ENCODE data around the gene SCG5. TPM values are rescaled to one million over a fixed set of nuclear protein-coding genes. Genes with fewer than 3 reads are reported as not detected.

Gene SCG5
- total RNA-seq, 1 donor from 2014 or later, result 4.4 TPM

DNA sequence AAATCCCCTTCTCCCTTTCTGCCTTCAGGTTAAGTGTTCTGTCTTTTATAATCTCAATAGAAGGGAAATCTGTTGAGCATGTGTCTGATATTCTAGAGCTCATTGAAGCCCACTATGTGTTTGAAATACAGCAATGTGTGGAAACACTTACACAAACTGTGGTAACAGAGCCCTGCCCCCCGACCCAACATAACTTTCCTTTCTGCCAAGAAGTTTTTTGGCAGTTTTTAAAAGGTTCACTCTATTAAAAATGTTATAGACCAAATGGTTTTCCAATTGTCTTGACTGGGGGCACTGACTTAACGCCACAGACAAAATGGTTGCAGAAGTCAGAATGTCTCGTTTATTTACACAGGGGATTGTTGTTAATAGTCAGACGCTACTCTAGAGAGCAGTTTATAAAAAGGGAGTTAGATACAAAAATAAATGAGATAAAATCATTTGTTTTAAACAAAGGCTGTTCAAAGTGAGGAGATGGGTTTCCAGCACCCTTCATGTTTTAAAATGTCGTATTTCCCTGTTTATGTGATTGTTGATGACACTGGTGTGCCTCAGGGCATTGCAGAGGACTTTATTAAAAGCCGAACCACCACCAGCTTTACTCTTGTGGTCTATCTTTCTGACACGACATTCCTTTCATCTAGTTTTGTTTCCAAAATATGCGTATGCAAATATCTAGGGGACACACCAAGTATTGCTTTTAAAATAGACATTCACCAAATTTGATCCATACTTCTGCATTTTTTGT, 49.6 kb downstream of the SCG5 start:
- no peak for DNase-seq (ENCODE audit: extremely low read depth, low read depth, low spot score)

DNA sequence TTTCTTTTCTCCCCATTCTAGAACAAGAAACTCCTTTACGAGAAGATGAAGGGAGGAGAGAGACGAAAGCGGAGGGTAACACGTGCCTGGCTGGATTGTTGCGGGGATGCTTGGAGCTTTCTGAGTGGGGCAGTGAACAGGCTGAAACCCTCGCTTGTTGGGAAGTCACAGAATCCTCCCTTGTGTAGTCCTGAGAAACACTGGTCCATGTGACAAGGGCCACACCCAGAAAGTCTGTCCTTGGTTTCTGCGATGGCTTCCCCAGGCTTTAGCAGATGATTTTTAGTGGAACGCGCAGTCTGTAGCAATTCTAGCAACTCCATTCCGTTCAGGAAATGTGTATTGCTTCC, 50.2 kb downstream of the SCG5 start:
- DNase-seq (ENCODE audit: extremely low read depth, low read depth, low spot score), result no peak

DNA sequence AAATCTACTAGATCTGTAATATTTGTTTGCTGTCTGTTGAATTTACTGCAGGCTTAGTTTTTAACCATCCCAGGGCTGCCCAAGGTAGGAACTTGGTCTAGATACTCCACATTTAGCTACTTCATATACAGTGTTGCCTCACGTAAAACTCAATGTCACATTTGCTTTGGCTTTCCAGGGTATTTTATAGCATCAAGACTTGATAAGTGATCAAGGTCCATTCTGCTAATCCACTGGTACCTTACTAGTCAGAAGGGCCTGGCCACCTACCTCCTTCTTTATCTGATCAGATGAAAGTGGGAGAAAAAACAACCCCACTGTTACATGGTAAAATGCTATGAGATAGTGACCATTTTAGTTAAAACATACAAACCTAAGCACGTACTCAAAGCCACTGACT, 50.8 kb downstream of the SCG5 start:
- no peak for DNase-seq (ENCODE audit: extremely low read depth, low read depth, low spot score)

DNA sequence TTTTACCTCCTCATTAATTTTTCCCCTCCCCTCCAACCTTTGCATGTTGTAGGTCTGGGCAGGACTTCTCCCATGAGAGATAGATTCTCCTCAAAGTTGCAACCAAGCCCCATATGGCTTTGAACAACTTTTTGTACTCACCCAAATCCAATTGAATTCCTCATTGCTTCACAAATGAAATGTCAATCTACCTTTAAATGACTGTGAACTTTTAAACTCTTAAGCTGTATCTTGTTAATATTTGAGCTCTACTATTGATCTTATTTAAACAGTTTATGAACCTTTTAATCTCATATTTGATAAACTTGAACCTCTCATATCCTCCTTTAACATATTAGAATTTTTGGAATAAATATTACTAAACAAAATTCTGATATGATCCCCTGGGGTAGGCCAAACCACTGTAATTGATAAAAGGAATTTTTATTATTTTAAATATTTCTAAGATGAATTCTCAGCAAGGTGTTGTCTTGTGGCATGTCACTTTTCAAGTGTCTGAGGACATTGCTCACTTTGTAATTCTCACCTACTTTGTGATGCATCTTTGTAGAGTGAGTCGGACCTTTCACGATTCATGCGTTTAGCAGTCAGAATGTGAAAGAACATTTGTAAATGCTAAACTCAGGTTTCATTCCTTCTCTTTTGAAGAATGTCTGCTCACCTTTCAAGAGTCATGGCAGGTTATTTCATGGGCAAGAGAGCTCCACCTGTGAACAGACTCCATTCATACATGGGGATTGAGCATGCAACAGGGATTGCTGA, 52.9 kb downstream of the SCG5 start:
- DNase-seq (ENCODE audit: extremely low read depth, low read depth, low spot score), result no peak

DNA sequence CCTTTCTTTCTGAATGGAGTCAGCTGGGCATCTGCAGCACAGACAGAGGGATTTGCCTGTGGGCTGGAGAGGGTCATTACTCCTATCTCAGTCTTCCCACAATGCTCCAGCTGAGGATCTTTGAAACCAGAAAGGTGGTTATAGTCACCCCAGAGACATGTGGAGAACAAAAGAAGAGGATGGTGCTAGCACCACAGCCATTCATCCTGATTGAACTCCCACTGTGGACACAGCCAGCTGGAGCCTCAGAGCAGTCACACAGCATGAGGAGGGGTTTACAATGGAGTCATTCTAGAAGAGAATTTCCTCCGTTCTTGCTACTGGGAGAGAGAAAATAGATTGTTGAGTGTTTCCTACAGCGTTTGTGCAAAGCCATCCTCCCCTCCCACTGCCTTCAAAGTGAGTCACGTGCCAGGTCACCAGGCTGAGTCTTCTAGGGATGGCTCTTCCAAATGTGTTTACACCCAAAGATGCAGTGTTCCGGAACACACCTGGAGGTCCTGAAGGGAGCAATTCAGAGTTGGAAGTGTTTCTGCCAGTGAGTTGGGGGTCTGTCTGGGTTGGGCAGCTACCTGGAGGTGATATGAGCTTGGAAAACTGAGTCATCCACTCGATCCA, 57.4 kb downstream of the SCG5 start:
- DNase-seq (ENCODE audit: extremely low read depth, low read depth, low spot score), result no peak

DNA sequence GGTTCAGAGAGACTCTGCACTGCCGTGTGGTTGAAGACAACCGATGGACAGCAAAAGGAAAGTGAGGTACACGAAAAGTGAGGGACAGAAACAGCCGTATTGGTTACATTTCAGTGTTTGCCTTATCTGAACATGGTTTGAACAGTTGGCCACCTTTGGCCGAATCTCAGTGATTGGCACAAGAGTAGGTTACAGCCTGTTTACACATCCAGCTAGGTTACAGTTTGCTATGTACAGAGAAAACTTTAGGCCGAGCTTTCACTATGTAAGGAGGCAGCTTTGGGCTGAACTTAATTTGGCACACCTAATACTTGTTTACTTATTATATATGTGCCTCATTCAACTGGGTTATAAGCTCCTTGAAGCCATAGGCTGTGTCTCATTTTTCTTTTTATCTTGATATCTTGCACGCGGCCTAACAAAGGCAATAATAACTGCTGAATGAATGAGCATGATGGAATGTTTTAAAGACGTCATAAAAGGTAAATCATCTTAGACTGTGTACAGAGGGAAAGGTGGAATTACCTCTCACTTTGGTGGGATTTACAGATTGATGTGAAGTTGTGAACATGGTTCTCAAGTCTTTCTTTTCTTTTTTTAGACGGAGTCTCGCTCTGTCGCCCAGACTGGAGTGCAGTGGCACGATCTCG, 59.1 kb downstream of the SCG5 start:
- DNase-seq (ENCODE audit: extremely low read depth, low read depth, low spot score), result no peak

DNA sequence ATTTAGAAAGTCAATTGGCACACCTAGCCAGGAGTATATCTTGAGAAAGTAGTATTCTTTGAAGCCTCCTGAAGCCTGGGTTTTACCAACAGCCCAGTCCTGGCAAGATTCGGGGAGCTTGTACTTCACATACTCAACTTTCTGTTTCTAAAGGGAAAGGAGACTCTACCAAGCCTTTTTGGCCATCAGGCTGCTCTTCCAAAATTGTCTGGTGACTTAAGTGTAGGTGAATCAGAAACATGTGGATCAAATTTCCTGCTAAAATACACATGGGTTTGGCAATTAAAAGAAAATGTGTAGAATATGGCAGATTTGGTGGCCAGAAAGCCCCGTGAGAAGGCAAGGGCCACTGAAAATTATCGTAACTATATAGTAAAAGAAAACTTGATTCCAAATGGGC, 60.4 kb downstream of the SCG5 start:
- DNase-seq (ENCODE audit: extremely low read depth, low read depth, low spot score), result no peak

DNA sequence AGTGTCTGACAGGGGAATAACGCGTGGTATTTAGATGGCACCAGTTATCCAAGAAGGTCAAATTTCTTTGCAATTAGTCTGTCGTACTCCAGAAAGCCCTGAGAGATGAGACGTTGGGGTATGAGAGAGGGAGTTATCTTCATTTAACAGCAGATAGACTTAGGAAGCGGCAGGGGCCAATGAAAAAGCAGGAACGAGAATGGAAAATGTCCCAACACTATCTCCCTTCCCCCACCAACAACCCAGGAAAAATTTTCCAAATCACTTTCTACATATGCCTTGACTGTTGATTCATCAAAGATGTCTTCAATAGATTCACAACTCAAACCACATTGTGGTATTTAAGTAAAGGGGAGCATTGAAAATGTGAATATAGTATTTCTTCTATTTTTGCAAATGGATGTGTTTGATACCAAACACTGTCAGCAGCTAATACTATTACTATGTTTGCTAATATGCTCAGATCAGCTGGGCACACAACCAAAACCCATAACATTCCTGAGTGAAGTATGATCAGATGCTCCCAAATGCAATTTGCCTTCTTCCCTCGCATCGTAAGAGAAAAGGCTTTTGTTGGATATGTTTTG, 63.0 kb downstream of the SCG5 start:
- no peak for DNase-seq (ENCODE audit: extremely low read depth, low read depth, low spot score)

DNA sequence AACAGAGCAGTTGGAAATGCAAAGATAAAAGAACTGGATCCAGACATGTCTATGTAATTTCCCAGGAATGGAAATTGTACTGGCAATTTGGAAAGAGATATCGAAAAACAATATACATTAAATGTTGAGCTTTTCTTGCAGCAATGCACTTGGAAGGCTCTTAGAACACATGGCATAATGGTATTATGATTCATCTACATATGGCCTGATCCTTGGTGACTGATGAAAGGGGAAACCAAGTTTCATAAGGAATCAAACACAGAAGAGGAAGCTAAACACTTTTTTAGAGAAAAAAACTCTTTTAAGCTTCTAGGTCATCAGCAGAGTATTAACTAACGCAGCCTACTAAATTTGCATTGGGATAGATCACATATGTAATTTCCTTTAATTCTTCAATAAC, 63.9 kb downstream of the SCG5 start:
- DNase-seq (ENCODE audit: extremely low read depth, low read depth, low spot score), result no peak

DNA sequence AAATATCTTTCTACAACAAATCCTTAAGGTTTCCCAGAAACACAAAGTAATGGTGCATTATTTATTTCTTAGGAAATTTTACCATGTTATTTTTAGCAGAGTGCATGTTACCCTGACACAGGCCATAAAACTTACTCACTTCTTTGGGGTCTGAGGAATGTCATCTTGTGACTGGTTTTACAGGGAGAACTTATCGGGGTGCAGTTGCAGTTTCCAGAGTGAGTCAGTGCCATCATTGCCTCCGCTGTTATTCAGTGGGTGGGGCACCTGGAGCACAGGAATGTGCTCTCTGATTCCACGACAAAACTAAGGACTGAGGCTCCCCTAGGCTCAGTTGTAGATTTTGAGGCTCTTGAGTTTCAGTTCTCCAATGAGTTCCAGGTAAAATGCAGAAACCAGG, 65.2 kb downstream of the SCG5 start:
- no peak for DNase-seq (ENCODE audit: extremely low read depth, low read depth, low spot score)

DNA sequence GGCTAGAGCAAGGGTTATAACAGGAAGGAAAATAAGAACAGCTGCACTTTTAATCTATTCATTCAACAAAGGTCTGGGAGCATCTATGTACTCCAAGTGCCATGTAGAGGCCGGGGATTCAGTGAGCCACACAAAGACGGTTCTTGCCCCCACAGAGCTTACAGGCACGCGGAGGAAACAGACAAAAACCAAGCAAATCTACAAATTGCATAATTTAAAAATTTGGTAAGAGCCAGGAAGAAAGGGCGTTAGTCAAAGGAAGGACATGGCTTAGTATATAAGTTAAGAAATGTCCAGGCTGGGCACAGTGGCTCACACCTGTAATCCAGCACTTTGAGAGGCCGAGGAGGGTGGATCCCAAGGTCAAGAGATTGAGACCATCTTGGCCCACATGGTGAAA, 65.9 kb downstream of the SCG5 start:
- DNase-seq (ENCODE audit: extremely low read depth, low read depth, low spot score), result no peak

DNA sequence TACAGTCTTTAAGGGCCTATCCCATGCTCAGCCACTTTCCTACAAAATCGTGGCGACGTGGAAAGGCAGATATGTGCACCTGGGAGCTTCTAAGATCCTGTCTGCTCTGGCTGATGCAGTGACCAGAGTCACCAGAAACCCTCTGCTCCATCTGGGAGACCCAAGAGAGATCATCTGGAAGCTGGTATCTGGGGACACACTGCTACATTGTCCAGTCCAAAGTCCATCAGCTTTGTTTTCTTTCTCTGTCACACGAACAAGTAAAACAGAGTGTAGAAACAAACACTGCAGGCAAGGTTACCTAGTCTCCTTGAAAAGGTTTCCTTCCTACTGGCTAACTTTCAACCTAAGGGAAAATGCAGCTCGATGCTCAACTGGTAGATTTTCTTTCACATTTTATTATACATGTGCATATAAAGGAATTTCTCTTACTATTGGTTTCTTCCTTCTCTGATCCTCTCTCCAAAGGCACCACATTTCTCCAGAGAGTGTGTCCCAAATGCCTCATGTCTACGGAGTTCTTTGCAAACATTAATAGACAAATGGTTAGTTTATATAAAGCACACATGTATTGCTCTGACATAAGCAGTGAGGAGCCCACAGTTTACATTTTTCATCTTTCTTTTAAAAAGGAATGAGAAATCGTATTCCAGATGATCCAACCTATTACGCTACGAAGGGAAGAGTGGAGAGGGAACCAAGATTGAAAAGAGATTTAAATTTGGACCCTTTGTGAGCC, 68.0 kb downstream of the SCG5 start:
- DNase-seq (ENCODE audit: extremely low read depth, low read depth, low spot score), result no peak

DNA sequence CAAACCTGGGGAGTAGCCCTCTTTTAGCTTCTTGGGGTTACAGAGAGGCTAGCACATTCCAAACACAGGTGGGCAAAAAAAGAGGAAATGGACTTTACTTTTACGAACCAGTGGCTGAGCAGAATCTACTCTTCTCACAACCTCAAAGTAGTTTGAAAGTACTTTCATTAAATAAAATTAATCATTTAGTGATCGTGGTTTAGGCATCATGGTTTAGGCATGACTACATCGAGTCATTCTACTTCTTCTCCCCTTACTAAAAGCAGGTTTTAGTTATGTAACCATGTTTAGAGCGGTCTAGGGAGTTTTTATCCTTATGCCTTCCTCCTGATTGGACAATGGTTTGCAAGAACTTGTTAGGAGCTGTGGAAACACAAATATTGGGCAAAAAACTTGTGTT, 73.8 kb downstream of the SCG5 start:
- DNase-seq (ENCODE audit: extremely low read depth, low read depth, low spot score), result no peak

DNA sequence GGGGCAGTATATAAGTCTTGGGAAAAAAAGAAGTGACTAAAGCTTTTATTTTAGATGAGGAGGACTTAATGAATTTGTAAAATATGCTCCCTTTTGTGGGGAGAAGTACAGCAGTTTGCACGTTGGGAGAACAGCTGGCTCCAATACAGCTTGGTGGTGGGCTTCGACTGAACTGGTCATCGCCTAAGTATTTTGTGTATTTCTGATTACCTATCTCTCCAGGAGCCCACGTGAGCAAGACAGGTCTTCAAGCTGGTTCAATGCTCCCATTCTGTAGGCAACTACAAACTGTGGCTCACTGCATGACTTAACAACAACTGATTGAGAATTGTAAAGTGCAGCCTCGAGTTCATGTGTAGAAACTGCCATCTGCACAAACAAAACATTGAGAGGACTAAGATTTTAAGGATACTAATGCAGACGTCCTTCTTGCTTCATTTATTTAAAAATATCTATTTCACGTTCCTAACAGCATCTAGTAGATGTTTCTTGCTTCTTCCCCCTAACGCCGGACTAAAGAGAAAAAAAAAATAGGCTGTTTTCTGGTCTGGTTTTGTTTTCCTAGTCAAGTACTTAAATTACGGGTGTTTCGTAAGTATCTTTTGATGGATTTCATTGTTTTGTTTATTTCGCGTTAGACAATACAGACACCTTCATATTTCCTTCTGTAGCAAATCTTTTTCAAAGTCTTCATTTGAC, 74.9 kb downstream of the SCG5 start:
- no peak for DNase-seq (ENCODE audit: extremely low read depth, low read depth, low spot score)

DNA sequence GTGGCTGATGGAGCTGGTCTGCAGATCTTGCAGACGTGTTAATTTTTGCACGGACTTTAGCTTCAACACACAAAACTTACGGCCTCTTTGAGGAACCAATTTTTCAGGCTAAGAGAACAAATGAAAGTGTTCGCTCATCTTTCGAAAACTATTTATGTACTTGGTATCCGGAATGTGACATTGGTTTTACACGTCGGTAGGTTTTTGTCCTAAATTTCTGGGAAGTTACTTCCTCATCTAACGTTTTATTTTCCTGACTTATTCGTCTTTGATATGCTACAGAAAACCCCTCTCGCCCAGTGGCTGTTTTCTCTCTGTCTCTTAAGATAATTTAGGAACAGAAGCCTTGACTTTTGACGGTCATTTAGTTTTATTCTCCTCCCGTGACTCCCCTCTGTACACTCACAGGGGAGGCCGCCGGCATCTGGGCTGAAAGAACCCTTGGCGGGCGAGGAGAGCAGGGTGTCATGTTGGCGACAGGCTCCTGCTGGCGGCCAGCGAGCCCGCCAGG, 75.5 kb downstream of the SCG5 start:
- no peak for DNase-seq (ENCODE audit: extremely low read depth, low read depth, low spot score)

DNA sequence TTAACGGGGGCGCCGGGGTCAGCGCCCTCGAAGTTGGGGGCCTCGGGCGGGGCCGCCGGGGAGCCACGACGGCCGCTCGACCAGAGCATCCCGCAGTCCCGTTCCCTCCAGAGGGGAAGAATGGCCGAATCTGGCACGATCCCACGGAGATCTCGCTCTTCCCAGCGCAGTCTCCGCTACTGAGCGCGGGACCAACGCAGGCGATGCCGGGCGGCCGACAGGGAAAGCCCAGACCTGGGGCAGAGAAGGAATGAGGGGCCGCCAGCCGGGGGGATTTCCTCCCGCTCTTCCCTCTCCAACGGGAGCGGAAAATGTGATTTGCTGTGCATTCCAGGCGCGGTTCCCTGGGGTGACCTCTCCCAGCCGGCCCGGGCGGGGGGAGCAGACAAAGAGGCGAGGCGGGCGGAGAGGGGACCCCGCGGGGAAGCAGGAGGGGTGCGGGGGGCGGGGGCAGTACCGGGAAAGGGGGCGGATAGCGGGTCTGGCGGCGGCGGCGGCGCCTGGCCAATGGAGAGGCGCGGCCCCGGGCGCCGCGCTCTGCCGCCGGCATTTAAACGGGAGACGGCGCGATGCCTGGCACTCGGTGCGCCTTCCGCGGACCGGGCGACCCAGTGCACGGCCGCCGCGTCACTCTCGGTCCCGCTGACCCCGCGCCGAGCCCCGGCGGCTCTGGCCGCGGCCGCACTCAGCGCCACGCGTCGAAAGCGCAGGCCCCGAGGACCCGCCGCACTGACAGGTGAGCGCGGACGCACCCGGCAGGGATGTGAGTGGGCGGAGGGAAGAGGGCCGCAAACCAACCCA, 76.1 kb downstream of the SCG5 start, which contains the start of gene GREM1:
TSS of gene GREM1 (plus strand) at position 579 of the 801 bp plus-strand sequence. CDS start 12,687 bp downstream, outside the sequence.
- no peak for DNase-seq (ENCODE audit: extremely low read depth, low read depth, low spot score)

DNA sequence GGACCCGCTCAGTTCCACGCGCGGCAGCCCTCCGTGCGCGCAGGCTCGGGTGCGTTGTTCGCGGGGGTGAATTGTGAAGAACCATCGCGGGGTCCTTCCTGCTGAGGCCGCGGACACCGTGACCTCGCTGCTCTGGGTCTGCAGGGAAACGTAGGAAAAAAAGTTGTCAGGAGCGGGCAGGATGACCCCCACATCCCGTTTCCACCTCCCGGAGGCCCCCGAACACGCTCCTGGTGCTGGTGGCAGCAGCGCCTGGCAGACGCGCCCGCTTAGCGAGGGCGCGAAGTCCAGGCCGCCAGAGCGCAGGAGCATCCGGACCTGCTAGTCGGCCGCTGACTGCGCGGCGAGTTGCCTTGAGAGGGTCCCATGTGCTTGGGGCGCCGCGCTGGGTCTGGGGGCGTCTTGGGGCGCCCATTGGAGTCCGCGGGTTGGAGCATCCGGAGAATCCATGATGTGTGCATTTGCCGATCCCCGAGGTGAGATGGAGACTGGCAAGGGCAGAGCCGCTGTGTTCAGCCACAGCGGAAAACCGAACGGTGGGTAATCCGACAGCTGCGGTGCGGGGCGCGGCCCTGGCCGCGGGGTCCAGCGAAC, 76.8 kb downstream of the SCG5 start:
- no peak for DNase-seq (ENCODE audit: extremely low read depth, low read depth, low spot score)
